ENCODE measurements around the gene OR8B3.

DNA sequence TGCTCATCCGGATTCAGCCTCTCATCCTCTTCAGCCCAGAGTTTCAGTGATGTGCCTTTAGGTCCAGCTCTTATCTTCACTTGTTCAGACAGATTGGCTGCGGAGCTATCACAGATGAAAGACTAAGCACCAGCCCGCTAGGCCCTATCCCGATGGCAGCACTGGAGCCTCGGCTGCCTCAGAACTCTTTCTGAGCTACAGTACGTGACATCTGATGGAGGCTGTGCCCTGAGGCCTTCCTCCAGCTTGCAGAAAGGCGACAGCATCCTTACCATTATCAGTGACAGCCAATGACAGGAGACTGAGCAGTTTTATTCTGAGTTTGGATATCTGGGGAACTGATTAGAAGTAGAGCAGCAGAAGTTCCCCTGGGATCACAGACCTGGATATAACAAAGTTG lies 42.7 kb upstream of the OR8B3 start:
- TF ChIP-seq POLR2AphosphoS5 (IDR thresholded peaks at IDR 0.05; ENCODE audit: borderline replicate concordance, low read depth, low read length), result no peak
- TF ChIP-seq EZH2 (IDR thresholded peaks at IDR 0.05), result no peak
- no peak for TF ChIP-seq FOXP2 (optimal IDR thresholded peaks at IDR 0.05; ENCODE audit: control extremely low read depth, extremely low read length, insufficient read depth)

Data from SK-N-MC (cell line).